Upper lobe of left lung (tissue), 4 donors: Measurements from ENCODE around the gene ERICH2.

Experiments used
- CTCF ChIP-seq, 6 experiments: fragments of 450-650 bp in 4 of 6; fragments of 200-600 bp in 2 of 6; sonication (generic) in 2 of 6; IDR thresholded peaks; one replicate each; pipeline ENCODE4 v1.5.1; 2016 to 2019; ENCODE audit warnings: antibody characterized with exemption in 6 of 6
- POLR2A ChIP-seq, 4 donors: fragments of 450-650 bp; IDR thresholded peaks; one replicate each; pipeline ENCODE4 v1.5.1; 2016 to 2017; ENCODE audit warnings: antibody characterized with exemption in 4 of 4, mild to moderate bottlenecking in 2 of 4
- POLR2AphosphoS5 ChIP-seq, 2 donors: sonication (generic); formaldehyde crosslinking; IDR thresholded peaks; one replicate each; pipeline ENCODE4 v1.5.1; 2017; ENCODE audit warnings: antibody characterized with exemption in 2 of 2

DNA sequence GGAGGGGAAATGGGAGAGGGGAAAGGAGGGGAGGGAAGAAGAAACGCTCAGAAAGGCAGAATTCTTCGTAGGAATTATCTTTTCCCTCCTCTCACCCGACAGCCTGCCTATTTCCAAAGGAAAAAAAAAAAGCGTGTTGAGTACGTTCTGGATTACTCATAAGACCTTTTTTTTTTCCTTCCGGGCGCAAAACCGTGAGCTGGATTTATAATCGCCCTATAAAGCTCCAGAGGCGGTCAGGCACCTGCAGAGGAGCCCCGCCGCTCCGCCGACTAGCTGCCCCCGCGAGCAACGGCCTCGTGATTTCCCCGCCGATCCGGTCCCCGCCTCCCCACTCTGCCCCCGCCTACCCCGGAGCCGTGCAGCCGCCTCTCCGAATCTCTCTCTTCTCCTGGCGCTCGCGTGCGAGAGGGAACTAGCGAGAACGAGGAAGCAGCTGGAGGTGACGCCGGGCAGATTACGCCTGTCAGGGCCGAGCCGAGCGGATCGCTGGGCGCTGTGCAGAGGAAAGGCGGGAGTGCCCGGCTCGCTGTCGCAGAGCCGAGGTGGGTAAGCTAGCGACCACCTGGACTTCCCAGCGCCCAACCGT is 46.4 kb downstream of the ERICH2 start, which contains the start of gene GAD1:
- TF ChIP-seq POLR2AphosphoS5 (IDR thresholded peaks at IDR 0.05) (no peak), CTCF (IDR thresholded peaks at IDR 0.05) (no peak), POLR2A (IDR thresholded peaks at IDR 0.05) (no peak)
